ENCODE results near the gene FAM228B. TPM values are rescaled to one million over a fixed set of nuclear protein-coding genes. Genes with fewer than 3 reads are reported as not detected.

The FAM228B gene
- total and polyA plus RNA-seq, 2 donors (not counting 1 experiment from before 2014, with no cell fraction given), result 9.8 to 47.2 TPM

GRCh38 chr2:24076849-24077534 lies 46.3 kb upstream of the FAM228B start:
- Histone ChIP-seq H2AFZ (ENCODE audit: insufficient read depth, low read depth, low read length, poor library complexity, severe bottlenecking) (peak overlapping the region; percentile 95), H4K20me1 (ENCODE audit: control insufficient read depth, insufficient read depth, low read length, poor library complexity, severe bottlenecking) (peaks cover 5% of the 10 kb centered on the region), H3K9me3 (ENCODE audit: control extremely low read depth in 1 of 3, control insufficient read depth in 2 of 3, insufficient read depth in 1 of 3, low read length in 2 of 3) (no peaks in the 10 kb centered on the region), H3K27ac (ENCODE audit: low read length in 2 of 2) (peak overlapping the region; percentile 84 to 87), H3K79me2 (ENCODE audit: control insufficient read depth, insufficient read depth, low read length) (peaks cover 26% of the 10 kb centered on the region), H3K4me1 (ENCODE audit: control insufficient read depth in 2 of 2, insufficient read depth in 2 of 2, low read length in 2 of 2) (peaks cover 15 to 18% of the 10 kb centered on the region in 2 donors), H3K36me3 (replicated peaks in 1 of 2; ENCODE audit: control extremely low read depth in 1 of 2, control insufficient read depth in 1 of 2, extremely low read depth in 1 of 2, insufficient read depth in 2 of 2, low read length in 1 of 2) (peaks cover 0 to 23% of the 10 kb centered on the region in 2 experiments), H3K9ac (ENCODE audit: low read length) (peak overlapping the region; percentile 85), H3K4me3 (ENCODE audit: control extremely low read depth in 1 of 5, extremely low read depth in 1 of 5, insufficient read depth in 1 of 5, low read depth in 2 of 5, low read length in 4 of 5) (peak overlapping the region in 4 of 5 experiments; percentile 83 to 99 (median 95)), H3K4me2 (replicated peaks; ENCODE audit: low read depth, low read length, poor library complexity, severe bottlenecking) (peak overlapping the region; percentile 83), H3K27me3 (replicated peaks in 1 of 4; ENCODE audit: control extremely low read depth in 1 of 4, control insufficient read depth in 3 of 4, insufficient read depth in 4 of 4, low read length in 3 of 4) (no peaks in the 10 kb centered on the region)
- ChIA-PET CTCF (interaction anchor here (0.7 to 3.7 kb wide), 8 partner anchors 8 to 253 kb away, joined by 3 to 16 read pairs (median 6); partner anchors contain the start of genes ATAD2B, PFN4, TP53I3 and WDCP), POLR2A (interaction anchor here (0.6 to 1.6 kb wide), 13 partner anchors 7 to 415 kb away, joined by 3 to 43 read pairs (median 5); partner anchors contain the start of genes ATAD2B, FKBP1B, PFN4 and TP53I3)
- peak overlapping the region; percentile 98 for H3K4me3 Mint-ChIP-seq
- H3K9me3 Mint-ChIP-seq (ENCODE audit: insufficient read depth), result no peaks in the 10 kb centered on the region
- H3K27me3 Mint-ChIP-seq, result no peaks in the 10 kb centered on the region
- no peak for ATAC-seq (ENCODE audit: low read depth)
- no peak for DNase-seq
- H3K4me1 Mint-ChIP-seq, result peaks cover 33% of the 10 kb centered on the region
- under 1% methylated on average over 41 of the region's 41 CpGs for WGBS (ENCODE audit: insufficient coverage)
- intact Hi-C loops (cut with micrococcal nuclease), result loop anchor here (1.0 to 10.0 kb wide), 7 partner anchors 7 to 692 kb away; partner anchors contain the start of genes ATAD2B, FAM228B, KLHL29 and PFN4
- TF ChIP-seq EZH2 (IDR thresholded peaks at IDR 0.05; ENCODE audit: borderline replicate concordance, insufficient read depth, low read depth, low read length, poor library complexity, severe bottlenecking) (no peak), CTCF (IDR thresholded peaks at IDR 0.05) (no peak)
- peak overlapping the region; percentile 99 for H3K27ac Mint-ChIP-seq

DNA sequence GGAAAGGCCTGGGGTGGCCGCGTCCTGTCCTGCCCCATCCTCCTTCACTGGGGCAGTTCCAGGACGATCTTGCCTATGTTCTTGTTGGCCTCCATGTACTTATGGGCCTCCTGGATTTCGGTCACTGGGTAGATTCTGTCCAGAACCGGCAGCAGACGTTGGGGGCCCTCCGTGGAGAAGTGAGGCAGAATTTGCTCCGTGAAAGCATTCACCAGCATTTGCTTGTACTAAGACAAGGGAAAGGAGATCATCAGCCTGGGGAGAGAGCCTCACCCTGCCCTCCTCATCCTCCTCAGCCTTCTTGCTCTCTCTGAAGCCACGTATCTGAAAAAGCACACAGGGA lies 45.8 kb upstream of the FAM228B start:
- peak overlapping the region in 4 of 5 experiments; percentile 83 to 99 (median 95) for H3K4me3 ChIP-seq (ENCODE audit: control extremely low read depth in 1 of 5, extremely low read depth in 1 of 5, insufficient read depth in 1 of 5, low read depth in 2 of 5, low read length in 4 of 5)
- peaks cover 21% of the 10 kb centered on the region for H3K79me2 ChIP-seq (ENCODE audit: control insufficient read depth, insufficient read depth, low read length)
- H3K9me3 ChIP-seq (ENCODE audit: control extremely low read depth in 1 of 3, control insufficient read depth in 2 of 3, insufficient read depth in 1 of 3, low read length in 2 of 3), result no peaks in the 10 kb centered on the region
- H3K27ac Mint-ChIP-seq, result peak overlapping the region; percentile 99
- DNase-seq (no peak), ATAC-seq (ENCODE audit: low read depth) (no peak)
- peak overlapping the region; percentile 83 for H3K4me2 ChIP-seq (replicated peaks; ENCODE audit: low read depth, low read length, poor library complexity, severe bottlenecking)
- no peaks in the 10 kb centered on the region for H3K27me3 Mint-ChIP-seq
- 16% methylated on average over 7 of the region's 9 CpGs for WGBS (ENCODE audit: insufficient coverage)
- peak overlapping the region; percentile 98 for H3K4me3 Mint-ChIP-seq
- H3K9me3 Mint-ChIP-seq (ENCODE audit: insufficient read depth), result no peaks in the 10 kb centered on the region
- ChIA-PET POLR2A (interaction anchor here (0.6 kb wide), 1 partner anchor 52 kb away, joined by 3 read pairs; no protein-coding TSS in a partner anchor), CTCF (interaction anchor here (1.5 to 3.7 kb wide), 2 partner anchors 30 to 253 kb away, joined by 7 to 16 read pairs; partner anchors contain the start of gene WDCP)
- H3K4me1 ChIP-seq (ENCODE audit: control insufficient read depth in 2 of 2, insufficient read depth in 2 of 2, low read length in 2 of 2), result peaks cover 15 to 18% of the 10 kb centered on the region in 2 donors
- H4K20me1 ChIP-seq (ENCODE audit: control insufficient read depth, insufficient read depth, low read length, poor library complexity, severe bottlenecking), result no peaks in the 10 kb centered on the region
- peaks cover 33% of the 10 kb centered on the region for H3K4me1 Mint-ChIP-seq
- peak overlapping the region; percentile 84 to 87 for H3K27ac ChIP-seq (ENCODE audit: low read length in 2 of 2)
- H3K27me3 ChIP-seq (replicated peaks in 1 of 4; ENCODE audit: control extremely low read depth in 1 of 4, control insufficient read depth in 3 of 4, insufficient read depth in 4 of 4, low read length in 3 of 4), result no peaks in the 10 kb centered on the region
- intact Hi-C loops (cut with micrococcal nuclease), result loop anchor here (10.0 kb wide), 1 partner anchor 693 kb away; the partner anchor contains the start of gene KLHL29
- H2AFZ ChIP-seq (ENCODE audit: insufficient read depth, low read depth, low read length, poor library complexity, severe bottlenecking), result peak overlapping the region; percentile 95
- TF ChIP-seq EZH2 (IDR thresholded peaks at IDR 0.05; ENCODE audit: borderline replicate concordance, insufficient read depth, low read depth, low read length, poor library complexity, severe bottlenecking) (no peak), CTCF (IDR thresholded peaks at IDR 0.05) (no peak)
- H3K36me3 ChIP-seq (replicated peaks in 1 of 2; ENCODE audit: control extremely low read depth in 1 of 2, control insufficient read depth in 1 of 2, extremely low read depth in 1 of 2, insufficient read depth in 2 of 2, low read length in 1 of 2), result peaks cover 0 to 24% of the 10 kb centered on the region in 2 experiments
- H3K9ac ChIP-seq (ENCODE audit: low read length), result peak overlapping the region; percentile 85

Data from B cell (primary cell).